OCI-LY3 (cell line): ENCODE data around the gene LIMA1.

Experiments used
- H2AFZ ChIP-seq: fragments of 200-600, 300-600 bp; shearing (Covaris generic); 2 replicates; pipeline ENCODE4 v1.6.0; 2014; ENCODE audit warnings: antibody characterized with exemption, low read depth, low read length
- H3K27ac ChIP-seq: fragments of 200-600, 300-600 bp; sonication (generic); 2 replicates; pipeline ENCODE4 v1.5.1; 2014; ENCODE audit warnings: mild to moderate bottlenecking, low read length, moderate library complexity, mixed read lengths
- H3K27me3 ChIP-seq: fragments of 200-600, 300-600 bp; sonication (generic); 2 replicates; pipeline ENCODE4 v1.6.1; 2014; ENCODE audit warnings: low read depth, low read length, mixed read lengths
- H3K36me3 ChIP-seq: fragments of 200-600, 300-600 bp; sonication (generic); replicated peaks from 2 replicates; pipeline ENCODE3; 2014; ENCODE audit warnings: low read depth, low read length, mixed read lengths
- H3K4me1 ChIP-seq: fragments of 300-600, 200-600 bp; sonication (generic); 2 replicates; pipeline ENCODE4 v1.6.1; 2014; ENCODE audit warnings: low read length, mixed read lengths
- H3K4me2 ChIP-seq: fragments of 200-600, 300-600 bp; sonication (generic); 2 replicates; pipeline ENCODE4 v1.6.1; 2014; ENCODE audit warnings: low read length, mixed read lengths
- H3K4me3 ChIP-seq: fragments of 300-600, 200-600 bp; sonication (generic); 2 replicates; pipeline ENCODE4 v1.5.1; 2014; ENCODE audit warnings: antibody characterized with exemption, mild to moderate bottlenecking, low read length, moderate library complexity
- H3K79me2 ChIP-seq: fragments of 300-600, 200-600 bp; shearing (Covaris generic); 2 replicates; pipeline ENCODE4 v1.6.1; 2014; ENCODE audit warnings: mild to moderate bottlenecking, low read length, mixed read lengths
- H3K9ac ChIP-seq: fragments of 300-600, 200-600 bp; shearing (Covaris generic); 2 replicates; pipeline ENCODE4 v1.6.0; 2014; ENCODE audit warnings: mild to moderate bottlenecking, low read length, moderate library complexity
- H3K9me3 ChIP-seq: fragments of 200-600, 300-600 bp; shearing (Covaris generic); 2 replicates; pipeline ENCODE4 v1.6.1; 2014; ENCODE audit warnings: low read length, mixed read lengths; ENCODE audit not compliant: insufficient read depth
- H4K20me1 ChIP-seq: fragments of 200-600, 300-600 bp; sonication (generic); 2 replicates; pipeline ENCODE4 v1.6.1; 2016; ENCODE audit warnings: low read length, mixed read lengths; ENCODE audit not compliant: insufficient read depth
- CTCF ChIP-seq: fragments of 200-600, 300-600 bp; sonication (generic); IDR thresholded peaks from 2 replicates; pipeline ENCODE4 v1.5.1; 2014; ENCODE audit warnings: antibody characterized with exemption, low read length, low read depth
- EZH2phosphoT487 ChIP-seq: fragments of 200-600 bp; shearing (Covaris generic); IDR thresholded peaks from 2 replicates; pipeline ENCODE4 v1.6.1; 2018; ENCODE audit warnings: antibody characterized with exemption, mixed run types, low read depth

LIMA1 gene

GRCh38 chr12:50201987-50202521 lies 81.3 kb downstream of the LIMA1 start:
- no peak overlapping the region for H3K4me3 ChIP-seq

GRCh38 chr12:50200552-50201273 lies 82.6 kb downstream of the LIMA1 start:
- Histone ChIP-seq H3K27me3 (no peaks in the 10 kb centered on the region), H3K27ac (no peak overlapping the region), H3K79me2 (peaks cover 7% of the 10 kb centered on the region), H3K9me3 (no peaks in the 10 kb centered on the region), H3K4me1 (no peaks in the 10 kb centered on the region), H3K4me2 (no peak overlapping the region), H4K20me1 (no peaks in the 10 kb centered on the region; the same call in 1 of the 2 replicates), H3K36me3 (peaks cover 70% of the 10 kb centered on the region), H3K9ac (no peak overlapping the region), H2AFZ (no peak overlapping the region), H3K4me3 (no peak overlapping the region)
- no peak for TF ChIP-seq CTCF
- no peak for TF ChIP-seq EZH2phosphoT487

More at GRCh38 chr12:50201987-50202521, 81.3 kb downstream of the LIMA1 start:
- Histone ChIP-seq H3K79me2 (peaks cover 14% of the 10 kb centered on the region), H3K9ac (no peak overlapping the region), H3K36me3 (peaks cover 63% of the 10 kb centered on the region), H3K27ac (no peak overlapping the region), H3K9me3 (no peaks in the 10 kb centered on the region), H4K20me1 (peaks cover 5% of the 10 kb centered on the region; the same call in 1 of the 2 replicates), H3K4me2 (no peak overlapping the region), H3K27me3 (no peaks in the 10 kb centered on the region), H3K4me1 (no peaks in the 10 kb centered on the region), H2AFZ (no peak overlapping the region)
- TF ChIP-seq EZH2phosphoT487 (no peak), CTCF (no peak)

GRCh38 chr12:50198829-50199228 lies 84.5 kb downstream of the LIMA1 start:
- Histone ChIP-seq H3K4me1 (no peaks in the 10 kb centered on the region), H3K36me3 (peaks cover 56% of the 10 kb centered on the region), H3K27ac (no peak overlapping the region)

More at GRCh38 chr12:50198829-50199228, 84.5 kb downstream of the LIMA1 start:
- no peaks in the 10 kb centered on the region for H3K9me3 ChIP-seq
- TF ChIP-seq CTCF (no peak), EZH2phosphoT487 (no peak)
- H4K20me1 ChIP-seq = no peaks in the 10 kb centered on the region
- no peaks in the 10 kb centered on the region for H3K27me3 ChIP-seq
- no peak overlapping the region for H3K4me2 ChIP-seq
- H2AFZ ChIP-seq = no peak overlapping the region
- H3K9ac ChIP-seq = no peak overlapping the region
- no peak overlapping the region for H3K4me3 ChIP-seq
- peaks cover 7% of the 10 kb centered on the region for H3K79me2 ChIP-seq
